HG02852 (cell line): ENCODE measurements around the gene EXOC6B.
"Not testable (repeated sequence)": the region's sequence is repeated elsewhere in the genome, so short reads cannot be mapped to it uniquely, and the experiment has no call there.

Experiments used
- ATAC-seq: cut with Tn5 transposase; IDR thresholded peaks from one replicate; pipeline ENCODE4 v1.9.1; 2021; ENCODE audit warnings: mild to moderate bottlenecking, moderate library complexity; ENCODE audit not compliant: unreplicated experiment

Gene EXOC6B

GRCh38 chr2:72685638-72686213, 140.1 kb downstream of the EXOC6B start:
- no peak for ATAC-seq

GRCh38 chr2:72682061-72682460, 143.8 kb downstream of the EXOC6B start:
- ATAC-seq = no peak

- ATAC-seq = no peak
Measured at GRCh38 chr2:72681016-72681995, 144.5 kb downstream of the EXOC6B start.

- peak; percentile 85 for ATAC-seq
Measured at GRCh38 chr2:72678024-72678423, 147.8 kb downstream of the EXOC6B start.

- ATAC-seq = no peak
Measured at GRCh38 chr2:72676341-72677025, 149.3 kb downstream of the EXOC6B start.

- no peak for ATAC-seq
Measured at GRCh38 chr2:72674982-72675915, 150.6 kb downstream of the EXOC6B start.

GRCh38 chr2:72673279-72673678, 152.6 kb downstream of the EXOC6B start:
- no peak for ATAC-seq

- no peak for ATAC-seq
Measured at GRCh38 chr2:72669121-72669520, 156.7 kb downstream of the EXOC6B start.

GRCh38 chr2:72668647-72669046, 157.2 kb downstream of the EXOC6B start:
- no peak for ATAC-seq

- ATAC-seq = no peak
Measured at GRCh38 chr2:72665448-72665847, 160.4 kb downstream of the EXOC6B start.

- ATAC-seq = no peak
Measured at GRCh38 chr2:72661985-72662384, 163.8 kb downstream of the EXOC6B start.

GRCh38 chr2:72649810-72650209, 176.0 kb downstream of the EXOC6B start:
- no peak for ATAC-seq

- not testable (repeated sequence) for ATAC-seq
Measured at GRCh38 chr2:72641221-72641620, 184.6 kb downstream of the EXOC6B start.

- ATAC-seq = no peak
Measured at GRCh38 chr2:72638600-72639211, 187.1 kb downstream of the EXOC6B start.

- no peak for ATAC-seq
Measured at GRCh38 chr2:72636210-72636609, 189.6 kb downstream of the EXOC6B start.

GRCh38 chr2:72630767-72631166, 195.1 kb downstream of the EXOC6B start:
- no peak for ATAC-seq

GRCh38 chr2:72629062-72629461, 196.8 kb downstream of the EXOC6B start:
- ATAC-seq = no peak

- no peak for ATAC-seq
Measured at GRCh38 chr2:72627083-72627482, 198.8 kb downstream of the EXOC6B start.

- no peak for ATAC-seq
Measured at GRCh38 chr2:72625366-72625765, 200.5 kb downstream of the EXOC6B start.

- ATAC-seq = no peak
Measured at GRCh38 chr2:72623481-72623880, 202.4 kb downstream of the EXOC6B start.
